Inferior parietal cortex (tissue), 1 donor: Measurements from ENCODE around the gene NPPC.

Source experiments
- DNase-seq: peaks from one replicate; pipeline ENCODE4 v3.0.0-alpha.2; 2016; ENCODE audit errors: extremely low spot score

The NPPC gene

DNA sequence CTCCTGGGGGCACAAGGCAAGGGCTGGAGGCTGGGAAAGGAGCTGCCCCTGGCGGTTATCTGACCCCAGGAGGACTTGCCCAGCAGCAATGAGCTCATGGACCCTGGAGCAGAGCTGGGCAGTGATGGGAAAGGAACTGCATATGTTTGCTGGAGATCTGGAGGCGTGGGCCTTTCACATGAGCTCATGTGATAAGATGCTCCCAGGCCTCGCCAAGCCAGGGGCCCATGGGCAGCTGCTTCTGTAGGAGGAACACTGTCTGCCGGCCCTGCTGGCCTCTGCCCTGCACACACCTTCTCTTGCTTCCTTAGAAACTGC is 9.0 kb upstream of the NPPC start:
- DNase-seq: no peak

DNA sequence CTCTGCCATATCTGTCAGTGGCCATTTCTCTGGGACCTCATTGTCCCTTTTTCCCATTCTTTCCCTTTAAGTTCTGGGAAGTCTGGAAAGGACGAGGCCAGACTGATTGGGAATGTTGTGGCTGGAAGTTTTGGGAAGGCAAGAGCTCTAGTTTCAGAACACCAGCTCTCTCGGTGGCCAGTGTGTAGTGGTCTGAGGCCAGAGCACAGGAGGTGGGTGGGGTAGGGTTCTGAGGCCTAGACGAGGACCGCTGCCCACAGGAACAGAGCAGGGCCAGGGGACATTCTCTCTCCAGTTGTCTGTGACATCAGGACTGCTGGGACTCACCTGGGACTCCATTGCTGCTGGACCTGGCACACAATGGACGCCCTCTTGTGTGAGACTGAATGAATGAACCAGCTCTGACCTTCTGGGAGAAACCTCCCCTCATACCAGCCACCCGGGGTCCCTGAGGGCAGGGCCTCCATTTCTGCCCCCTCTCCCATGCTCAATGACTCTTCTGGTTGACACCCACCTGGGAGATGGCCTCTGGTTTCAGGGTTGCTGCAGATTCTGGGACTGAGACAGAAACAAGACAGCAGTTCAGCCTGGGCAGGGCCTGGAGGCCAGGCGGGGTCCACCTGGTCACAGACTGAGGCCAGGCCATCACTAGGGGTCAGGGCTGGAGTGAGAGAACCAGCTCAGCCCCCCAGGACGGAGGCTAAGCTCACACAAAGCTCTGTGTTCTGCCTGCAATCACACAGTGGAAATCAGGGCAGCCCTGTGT is 8.4 kb upstream of the NPPC start:
- no peak for DNase-seq

DNA sequence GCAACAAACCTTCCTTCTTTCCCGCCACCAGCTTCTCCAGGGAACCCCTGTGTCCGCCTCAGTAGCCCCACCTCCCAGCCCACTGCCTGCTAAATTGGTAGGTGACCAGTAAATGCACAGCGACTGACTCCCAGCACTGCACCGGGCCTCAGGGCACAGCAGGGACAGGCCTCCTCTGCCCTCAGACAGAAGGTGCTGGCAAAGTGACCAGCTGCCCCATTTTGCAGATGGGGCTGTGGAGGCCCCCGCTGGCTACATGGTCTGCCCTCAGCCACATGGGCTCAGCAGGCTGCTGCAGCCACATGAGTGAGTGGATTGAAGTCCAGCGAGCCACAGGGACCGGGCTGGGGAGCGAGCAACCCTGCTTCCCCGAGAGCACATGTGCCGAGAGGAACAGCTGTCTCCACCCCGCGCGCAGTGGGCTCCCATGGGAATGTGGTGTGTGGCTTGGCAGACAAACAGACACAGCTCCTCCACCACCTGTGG is 7.8 kb upstream of the NPPC start:
- DNase-seq: no peak

DNA sequence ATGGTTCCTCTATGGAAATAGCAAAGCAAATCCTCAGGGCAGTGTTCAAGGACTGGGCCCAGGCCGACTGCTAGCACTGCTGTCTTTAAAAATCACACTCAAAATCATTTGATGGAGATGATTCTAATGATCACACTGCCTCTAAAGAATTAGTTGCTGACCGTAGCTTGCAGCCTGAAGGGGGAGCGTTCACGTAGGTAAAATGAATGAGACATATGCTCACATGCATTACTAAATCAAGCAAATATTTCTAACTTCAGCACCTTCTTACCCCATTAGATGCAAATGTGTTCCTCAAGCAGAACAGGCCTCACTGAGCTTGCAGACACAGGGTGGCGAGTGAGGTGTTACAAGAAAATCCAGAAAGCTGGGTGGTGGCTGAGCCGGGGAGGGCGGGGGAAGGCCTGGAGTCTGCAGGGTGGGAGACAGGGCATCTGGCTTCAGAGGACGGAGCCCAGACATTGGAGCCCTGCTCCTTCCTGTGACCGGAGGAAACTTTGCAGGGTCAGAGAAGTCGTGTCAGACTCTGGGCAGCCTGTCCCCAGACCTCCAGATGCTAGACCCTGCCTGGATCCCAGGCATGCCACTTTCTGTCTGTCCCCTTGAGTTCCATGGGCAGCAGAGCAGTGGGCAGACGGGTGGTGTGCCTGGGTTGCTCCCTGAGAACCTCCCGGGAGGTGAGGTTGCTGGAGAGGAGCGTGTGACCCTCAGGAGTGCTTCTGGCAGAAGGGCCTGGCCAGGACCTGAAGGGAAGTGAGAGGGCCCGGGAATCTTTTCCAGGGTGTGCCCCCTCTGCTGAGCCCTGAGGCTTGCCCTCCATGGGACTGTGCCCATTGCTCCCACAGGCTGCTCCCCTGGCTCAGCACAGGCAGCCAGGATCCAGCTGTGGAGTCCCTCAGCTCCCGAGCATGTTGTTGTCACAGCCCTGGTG is 7.1 kb upstream of the NPPC start:
- no peak for DNase-seq

DNA sequence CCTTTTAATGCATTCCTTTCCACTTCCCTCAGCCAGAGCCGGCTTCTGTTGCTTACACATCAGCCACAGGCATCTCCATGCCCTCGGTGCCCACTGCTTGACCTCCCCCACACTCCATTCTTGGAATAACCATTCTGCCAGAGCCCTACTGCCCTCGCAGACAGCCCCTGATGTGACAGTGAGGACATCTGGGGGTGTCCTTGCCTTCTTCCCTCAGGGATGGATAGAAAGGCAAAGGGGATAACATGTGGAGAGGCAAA is 6.4 kb upstream of the NPPC start:
- no peak for DNase-seq

DNA sequence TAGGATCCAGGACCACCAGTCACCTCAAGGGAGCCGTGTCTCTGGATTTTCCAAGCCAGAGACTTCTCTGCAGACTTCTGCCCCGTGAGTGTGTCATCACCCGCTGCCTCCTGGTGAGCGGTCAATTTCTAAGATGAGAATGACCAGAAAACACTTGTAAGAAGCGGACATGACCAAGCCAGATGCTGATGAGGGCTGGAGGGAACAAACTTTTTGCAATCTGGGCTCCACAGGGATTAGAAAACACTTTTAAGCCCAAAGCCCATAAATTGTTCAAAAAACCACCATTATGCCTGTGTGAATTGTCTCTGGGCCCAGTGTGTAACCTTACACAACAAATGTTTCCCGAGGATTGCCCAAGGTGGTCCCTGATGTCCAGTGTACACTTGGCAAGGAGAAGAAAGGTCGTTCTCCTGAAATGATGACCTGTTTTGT is 5.3 kb upstream of the NPPC start:
- DNase-seq: no peak

DNA sequence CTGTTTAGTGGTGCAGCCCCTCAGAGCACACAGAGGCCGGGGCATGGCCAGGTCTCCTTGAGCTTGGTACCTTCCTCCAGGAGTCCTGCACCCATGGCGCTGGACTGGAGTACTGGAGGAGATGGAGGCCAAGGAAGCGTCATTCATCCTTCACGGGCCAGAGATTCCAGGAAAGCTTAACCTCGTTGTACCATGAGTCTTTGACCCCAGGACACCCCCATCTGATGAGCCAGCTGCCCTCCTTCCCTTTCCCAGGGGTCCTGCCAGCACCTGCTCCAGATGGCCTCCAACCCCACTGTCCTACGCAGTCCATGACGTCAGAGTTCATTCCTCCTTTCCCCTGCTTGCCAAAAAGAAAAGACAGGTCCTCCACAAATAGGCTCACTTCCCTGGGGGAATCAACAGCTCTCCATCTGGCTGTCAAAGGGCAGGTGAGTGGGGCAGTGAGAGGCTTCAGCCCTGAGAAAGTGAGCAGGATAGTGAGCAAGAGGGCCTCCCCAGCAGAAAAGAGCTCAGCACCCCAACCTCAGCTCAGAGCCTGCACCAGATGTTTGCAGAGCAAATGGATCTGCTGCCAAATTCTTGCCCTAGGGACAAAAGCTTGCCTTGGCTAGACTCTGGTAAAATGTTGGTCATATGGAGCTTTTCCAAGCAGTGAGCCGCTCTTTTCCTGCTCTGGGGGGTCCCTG is 4.5 kb upstream of the NPPC start:
- DNase-seq: no peak

DNA sequence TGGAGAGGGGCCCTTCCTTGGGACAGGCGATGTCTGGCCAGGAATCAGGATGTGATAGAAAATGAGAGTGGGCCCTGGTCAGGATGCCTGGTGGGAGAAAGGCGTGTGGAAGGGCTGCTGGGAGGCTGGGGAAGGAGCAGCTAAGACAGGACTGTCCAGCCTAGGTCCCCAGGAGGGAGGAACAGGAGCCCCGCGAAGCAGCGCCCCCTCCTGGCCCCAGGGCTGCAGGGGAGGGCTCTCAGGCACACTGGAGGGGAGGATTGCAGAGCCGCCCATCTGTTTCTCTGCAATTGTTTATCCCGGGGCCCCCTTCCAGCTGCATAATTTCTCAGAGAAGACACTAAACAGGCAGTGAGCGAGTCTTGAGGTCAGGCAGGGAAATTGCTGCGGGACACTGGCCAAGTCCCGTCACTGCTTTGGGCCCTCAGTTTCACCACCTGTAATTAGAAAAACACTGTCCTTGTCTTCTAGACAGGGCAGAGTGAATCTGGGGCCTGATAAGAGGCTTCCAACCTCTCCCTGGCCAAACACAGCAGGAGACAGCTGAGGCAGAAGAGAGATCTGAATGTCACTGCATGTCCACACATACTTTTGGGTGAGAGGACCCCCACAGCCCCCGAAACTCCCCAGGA is 3.9 kb upstream of the NPPC start:
- no peak for DNase-seq

DNA sequence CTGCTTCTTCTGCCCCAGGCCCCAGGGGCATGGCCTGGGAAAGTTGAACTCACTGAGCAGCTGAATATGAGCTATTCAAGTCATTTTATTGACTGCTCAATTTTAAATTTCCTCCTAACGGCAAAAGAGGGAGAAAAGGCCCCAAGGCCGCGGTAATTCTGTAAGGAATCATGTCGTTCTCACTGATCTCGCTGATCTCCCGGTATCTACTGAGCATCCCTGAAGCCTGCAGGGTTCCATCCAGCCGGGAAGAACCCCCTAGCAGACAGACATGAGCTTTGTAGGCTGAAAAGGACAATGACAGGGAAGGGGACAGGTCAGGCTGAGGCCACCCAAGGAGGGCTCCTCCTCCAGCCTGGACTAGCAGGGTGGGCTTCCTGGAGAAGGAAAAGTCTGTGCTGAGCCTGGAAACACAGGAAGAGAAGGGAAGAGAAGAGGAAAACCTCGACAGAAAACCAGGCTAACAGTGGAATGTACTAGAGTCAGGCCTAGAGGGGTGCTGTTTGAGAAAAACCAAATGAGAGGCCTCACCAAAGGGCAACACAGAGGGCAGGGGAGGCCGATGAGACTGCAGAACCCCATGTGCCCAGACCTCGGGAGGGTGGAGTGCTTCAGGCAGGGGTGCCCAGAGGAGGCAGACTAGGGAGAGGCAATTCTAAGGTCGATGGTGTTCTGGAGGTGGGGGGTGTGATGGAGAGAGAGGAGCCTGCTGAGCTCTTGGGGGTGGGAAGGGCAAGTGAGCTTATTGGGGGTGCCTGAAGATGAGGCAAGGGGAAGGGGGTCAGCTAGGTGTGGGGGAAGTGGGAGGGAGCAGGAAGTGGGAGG is 2.9 kb upstream of the NPPC start:
- DNase-seq: no peak

DNA sequence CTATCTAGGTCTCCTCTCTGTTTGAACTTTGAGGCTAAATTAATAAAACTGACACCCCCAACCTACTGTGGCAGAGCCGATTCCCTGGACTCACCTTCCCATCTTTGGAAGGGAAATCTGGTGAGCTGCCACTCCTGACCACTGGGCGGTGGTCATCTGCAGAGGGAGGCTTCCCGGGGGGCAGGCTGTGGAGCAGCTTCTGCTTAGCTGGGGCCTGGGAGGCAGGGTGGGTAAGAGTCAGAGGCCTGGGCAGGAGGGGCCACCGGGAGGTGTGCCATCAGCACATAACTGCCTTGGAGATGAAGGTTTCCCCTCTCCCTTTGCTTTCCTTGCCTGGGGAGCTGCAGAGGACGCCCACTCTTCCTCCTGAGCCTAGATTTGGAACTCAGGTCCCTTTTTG is 2.3 kb upstream of the NPPC start:
- DNase-seq: no peak

DNA sequence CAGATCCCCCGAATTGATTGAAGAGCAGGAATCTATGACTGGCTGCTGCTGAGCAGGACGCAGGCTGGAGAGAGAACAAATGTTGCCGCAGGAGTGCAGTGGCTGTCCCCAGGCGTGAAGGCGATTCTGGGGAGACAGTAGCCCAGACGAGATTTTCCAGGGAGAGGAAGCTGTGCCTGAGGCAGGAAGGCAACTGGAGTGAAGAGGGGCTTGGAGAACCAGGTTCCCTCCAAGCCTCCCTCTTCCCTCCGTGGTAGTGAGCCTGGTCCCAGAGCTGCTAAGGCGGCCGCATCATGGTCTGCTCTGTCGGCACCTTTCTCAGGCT is 1.3 kb upstream of the NPPC start:
- DNase-seq: no peak

DNA sequence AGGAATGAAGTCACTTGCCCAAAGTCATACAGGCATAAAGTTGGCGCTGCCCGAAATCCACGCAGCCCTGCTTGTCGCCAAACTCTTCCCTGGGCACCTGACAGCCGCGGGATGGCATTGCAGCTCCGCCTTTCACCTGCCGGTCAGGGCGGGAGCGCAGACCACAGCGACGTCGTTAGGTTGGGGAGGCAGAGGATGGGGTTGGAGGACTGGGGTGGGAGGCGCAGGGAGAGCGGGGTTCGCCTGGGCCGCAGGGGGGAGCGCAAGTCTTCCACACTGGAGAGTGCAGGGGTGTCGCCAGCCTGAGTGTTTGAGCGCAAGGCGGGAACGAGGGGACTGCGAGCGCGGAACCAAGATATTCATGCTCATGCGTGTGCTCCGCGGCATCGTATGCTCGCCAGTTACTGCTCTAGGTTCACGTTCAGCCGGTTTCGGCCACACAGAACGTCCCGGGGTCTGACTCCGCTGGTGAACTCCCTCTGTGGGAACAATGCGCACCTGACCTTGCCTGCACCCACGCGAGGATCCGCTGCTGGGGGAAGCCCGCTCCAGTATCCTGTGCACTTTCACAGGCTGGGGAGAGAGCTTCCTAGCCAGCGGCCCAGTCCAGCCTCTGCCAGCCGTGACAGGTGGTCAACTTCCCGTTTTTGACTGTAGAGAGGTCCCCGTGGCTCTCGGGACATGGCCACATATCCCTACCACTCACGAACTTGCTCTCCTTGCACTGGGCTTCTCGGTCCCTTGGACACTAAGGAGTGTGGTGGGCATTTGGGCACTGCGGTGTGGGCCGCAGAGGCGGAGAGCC is 767 bp upstream of the NPPC start:
- DNase-seq: no peak

DNA sequence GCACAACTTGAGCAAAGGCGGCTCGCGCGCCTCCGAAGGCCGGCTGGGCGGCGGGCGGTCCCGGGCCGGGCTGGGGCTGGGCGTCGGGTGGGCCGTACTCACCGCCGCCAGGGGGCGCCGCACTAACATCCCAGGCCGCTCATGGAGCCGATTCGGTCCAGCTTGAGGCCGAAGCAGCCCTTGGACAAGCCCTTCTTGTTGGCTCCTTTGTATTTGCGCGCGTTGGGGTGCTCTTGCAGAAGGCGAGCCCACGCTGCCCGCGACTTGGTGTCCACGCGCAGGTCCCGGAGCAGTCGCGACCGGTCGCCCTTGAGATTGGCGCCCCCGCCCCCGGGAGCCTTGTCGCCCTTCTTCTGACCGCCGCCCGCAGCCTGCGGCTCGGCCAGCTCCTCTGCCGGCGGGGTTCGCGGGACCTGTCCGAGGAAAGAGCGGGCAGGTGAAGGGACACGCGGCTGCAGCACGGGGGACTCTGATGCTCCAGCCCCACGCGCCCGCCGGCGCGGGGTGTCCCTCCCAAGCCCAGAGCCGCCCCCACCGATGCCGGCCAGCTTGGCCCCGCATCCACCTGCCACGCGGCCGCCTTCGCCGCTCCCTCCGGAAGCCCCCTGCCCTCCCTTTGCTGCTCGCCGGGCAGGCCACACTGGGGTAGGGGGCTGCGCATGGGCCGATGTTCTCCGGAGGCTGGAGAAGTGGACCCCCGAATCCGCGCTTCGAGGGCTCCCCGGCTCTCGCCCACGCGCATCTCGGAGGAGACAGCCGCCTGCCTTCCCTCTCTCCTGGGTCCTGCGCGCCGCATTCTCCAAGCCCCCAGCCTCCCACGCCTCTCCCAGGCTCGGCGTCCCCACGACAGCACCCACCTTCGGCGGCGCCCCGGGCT is 655 bp downstream of the NPPC start:
- peak; percentile 79 for DNase-seq

DNA sequence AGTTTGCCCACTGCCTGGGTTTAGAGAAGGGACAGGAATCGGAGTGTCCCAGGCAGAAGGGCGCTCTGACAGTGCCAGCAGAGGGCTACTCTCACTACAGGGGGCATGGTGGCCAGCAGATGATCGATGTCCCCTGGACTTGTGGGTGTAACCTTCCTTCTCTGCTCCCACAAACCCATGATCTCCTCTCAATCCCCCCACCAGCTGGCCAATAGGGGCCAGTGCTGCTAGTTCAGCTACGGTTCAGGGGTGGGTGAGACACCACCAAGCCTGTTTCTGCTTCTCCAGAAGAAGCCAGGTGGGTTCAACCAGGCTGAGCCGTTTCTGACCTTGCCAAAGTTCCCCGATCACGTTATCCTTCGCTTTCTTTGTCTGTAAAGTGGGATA is 1.3 kb downstream of the NPPC start:
- DNase-seq: no peak

DNA sequence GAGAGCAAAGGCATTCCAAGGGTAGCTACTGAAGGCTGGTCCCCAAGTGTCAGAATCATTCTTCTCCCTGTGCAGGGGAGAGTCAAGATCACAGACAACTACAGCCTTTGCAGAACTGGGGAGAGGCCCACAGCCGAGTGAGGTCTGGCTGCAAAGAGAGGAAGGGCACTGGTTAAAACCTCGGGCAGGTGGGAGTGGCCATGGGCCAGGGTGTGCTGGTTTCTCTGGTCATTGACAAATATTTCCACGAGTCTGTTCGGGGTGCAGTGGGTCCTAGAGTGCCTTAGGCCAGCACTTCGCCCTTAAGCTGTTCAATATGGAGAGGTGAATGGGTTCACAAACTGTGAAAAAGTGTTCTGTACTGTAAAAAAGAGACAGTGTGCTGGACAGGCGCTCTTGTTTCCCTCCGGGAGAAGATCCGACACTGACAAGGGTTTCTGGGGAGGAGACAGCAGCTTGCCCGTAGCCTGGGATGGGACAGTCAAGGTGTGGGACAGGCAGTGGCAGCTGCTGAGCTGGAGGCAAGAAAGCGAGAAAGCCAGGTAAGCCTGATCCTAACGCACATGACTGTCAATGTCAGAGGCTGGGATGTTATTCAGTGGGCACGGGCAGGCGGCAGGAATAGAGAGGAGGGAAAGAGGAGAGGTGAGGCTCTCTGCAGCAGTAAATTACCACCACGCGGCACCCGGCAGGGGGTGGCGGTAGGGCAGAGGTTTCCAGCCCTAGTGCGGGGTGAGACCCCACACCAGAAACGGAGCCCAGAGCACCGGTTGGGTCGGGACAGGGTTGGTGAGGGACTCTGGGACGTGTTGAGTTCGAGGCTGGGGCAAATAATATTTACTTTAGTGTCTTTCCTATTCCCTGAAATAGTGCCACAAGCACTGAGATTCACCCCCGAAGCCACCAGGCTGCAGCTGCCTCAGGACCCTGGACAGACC is 2.0 kb downstream of the NPPC start:
- DNase-seq: no peak

DNA sequence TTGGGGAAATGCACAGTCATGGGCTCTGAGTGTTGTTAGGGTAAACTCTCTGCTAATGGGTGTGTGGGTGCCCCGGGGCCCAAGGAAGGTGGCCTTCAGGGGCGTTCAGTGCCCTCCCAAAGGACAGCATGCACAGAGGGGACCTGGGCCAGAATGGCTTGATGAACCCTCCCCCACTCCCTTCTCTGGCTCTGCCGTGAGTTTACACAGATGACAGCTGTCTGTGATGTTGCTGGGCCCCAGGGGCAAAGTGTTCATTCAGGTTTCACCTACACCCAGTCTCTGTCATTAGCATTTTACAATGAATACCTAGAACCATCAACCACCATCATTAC is 3.2 kb downstream of the NPPC start:
- DNase-seq: no peak

DNA sequence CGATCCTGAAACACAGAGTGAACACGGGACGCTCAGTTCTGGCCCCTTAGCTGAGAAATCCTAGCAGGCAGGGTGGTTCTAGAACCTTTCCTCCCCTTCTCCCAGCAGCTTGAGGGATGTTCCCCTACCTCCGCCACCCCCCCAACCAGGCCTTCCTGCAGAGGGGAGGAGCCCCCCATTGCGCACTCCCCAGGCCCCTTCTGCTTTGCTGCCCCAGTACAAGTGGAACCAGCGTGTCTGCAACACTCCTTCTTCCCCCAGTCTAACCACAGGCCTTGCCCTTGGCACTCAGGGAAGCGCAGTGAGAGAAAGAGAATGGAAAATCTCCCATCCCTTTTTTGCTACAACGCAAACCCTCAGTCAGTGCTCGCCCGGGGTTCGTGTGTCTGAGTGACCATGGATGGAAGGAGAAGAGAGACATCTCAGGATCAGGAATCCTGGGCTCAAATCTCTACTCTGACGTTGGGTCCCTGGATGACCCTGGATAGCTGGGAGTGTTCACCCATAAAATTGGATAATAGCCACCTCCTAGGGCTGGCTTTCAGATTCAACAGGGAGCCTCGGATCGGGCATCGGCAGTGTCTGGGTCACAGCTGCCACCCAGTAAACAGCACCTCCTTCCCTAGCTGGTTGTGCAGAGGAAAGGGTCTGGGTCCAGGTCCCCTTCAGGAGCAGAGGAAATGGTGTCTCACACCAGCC is 3.7 kb downstream of the NPPC start:
- no peak for DNase-seq

DNA sequence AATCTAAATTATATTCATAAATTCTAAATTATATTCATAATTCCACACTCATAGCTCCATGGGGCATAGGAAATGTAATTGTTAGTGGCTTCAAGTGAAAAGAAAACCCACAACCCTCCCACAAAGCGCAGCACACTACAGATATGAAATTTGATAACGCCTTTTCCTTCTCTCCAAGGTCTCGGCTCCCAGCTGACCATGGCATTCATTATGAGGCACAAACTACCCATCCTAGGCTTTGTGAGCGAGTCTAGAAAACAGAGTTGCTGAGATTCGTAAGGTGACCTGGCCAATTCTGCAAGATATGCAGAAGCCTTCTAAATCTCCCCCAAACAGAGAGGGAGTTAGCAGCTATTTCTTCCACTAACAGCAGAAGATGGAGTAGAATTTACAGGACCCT is 5.4 kb downstream of the NPPC start:
- DNase-seq: no peak
